Measurements from ENCODE around the gene C5orf63.

C5orf63 gene

GRCh38 chr5:127061537-127061936 lies 11.8 kb downstream of the C5orf63 start:
- Histone ChIP-seq H4K91ac (ENCODE audit: low read length) (no peak overlapping the region), H3K18ac (ENCODE audit: low read depth in 1 of 2, low read length in 2 of 2) (no peak overlapping the region), H4K8ac (ENCODE audit: low read length) (no peak overlapping the region), H3K14ac (ENCODE audit: low read length in 2 of 2) (no peak overlapping the region), H3K27me3 (ENCODE audit: control insufficient read depth in 1 of 2, insufficient read depth in 1 of 2, low read length in 2 of 2) (no peaks in the 10 kb centered on the region), H3K4ac (ENCODE audit: low read depth in 1 of 2, low read length in 2 of 2) (no peak overlapping the region), H2BK5ac (ENCODE audit: low read depth, low read length, poor library complexity, severe bottlenecking) (no peak overlapping the region), H2BK120ac (ENCODE audit: low read depth, low read length) (no peak overlapping the region), H3K4me3 (ENCODE audit: insufficient read depth in 1 of 2, low read depth in 1 of 2, low read length in 2 of 2) (no peak overlapping the region), H2BK15ac (ENCODE audit: low read depth, poor library complexity, severe bottlenecking) (no peak overlapping the region), H3K4me1 (ENCODE audit: control insufficient read depth, insufficient read depth, low read depth, low read length) (no peaks in the 10 kb centered on the region), H3K9me3 (ENCODE audit: control insufficient read depth, low read length) (no peaks in the 10 kb centered on the region), H3K79me1 (replicated peaks; ENCODE audit: low read length, poor library complexity, severe bottlenecking) (no peaks in the 10 kb centered on the region), H3K4me2 (ENCODE audit: low read length, poor library complexity, severe bottlenecking) (no peak overlapping the region), H2AK5ac (ENCODE audit: low read length, severe bottlenecking) (no peak overlapping the region), H3K9ac (ENCODE audit: low read length) (no peak overlapping the region), H2BK12ac (ENCODE audit: low read length in 2 of 2) (no peak overlapping the region), H2AFZ (ENCODE audit: low read depth, low read length) (no peak overlapping the region), H3K36me3 (ENCODE audit: control insufficient read depth in 1 of 2, insufficient read depth in 2 of 2, low read depth in 1 of 2, low read length in 2 of 2) (no peaks in the 10 kb centered on the region), H3K27ac (ENCODE audit: low read length, poor library complexity, severe bottlenecking) (no peak overlapping the region), H3K23ac (ENCODE audit: low read length in 2 of 2) (no peak overlapping the region)
- WGBS = no CpG with 5 or more reads among the region's 1 CpG
- DNase-seq = no peak

- 49% methylated on average over 1 of the region's 1 CpG for WGBS
- Histone ChIP-seq H3K27ac (ENCODE audit: low read length, poor library complexity, severe bottlenecking) (no peak overlapping the region), H4K8ac (ENCODE audit: low read length) (no peak overlapping the region), H3K4me2 (ENCODE audit: low read length, poor library complexity, severe bottlenecking) (no peak overlapping the region), H3K79me1 (replicated peaks; ENCODE audit: low read length, poor library complexity, severe bottlenecking) (no peaks in the 10 kb centered on the region), H3K4me1 (ENCODE audit: control insufficient read depth, insufficient read depth, low read depth, low read length) (no peaks in the 10 kb centered on the region), H3K4me3 (ENCODE audit: insufficient read depth in 1 of 2, low read depth in 1 of 2, low read length in 2 of 2) (peak overlapping the region in 1 of 2 experiments; percentile 51), H3K27me3 (ENCODE audit: control insufficient read depth in 1 of 2, insufficient read depth in 1 of 2, low read length in 2 of 2) (no peaks in the 10 kb centered on the region), H2BK5ac (ENCODE audit: low read depth, low read length, poor library complexity, severe bottlenecking) (no peak overlapping the region), H3K23ac (ENCODE audit: low read length in 2 of 2) (no peak overlapping the region), H2BK15ac (ENCODE audit: low read depth, poor library complexity, severe bottlenecking) (no peak overlapping the region), H2AK5ac (ENCODE audit: low read length, severe bottlenecking) (no peak overlapping the region), H2BK120ac (ENCODE audit: low read depth, low read length) (no peak overlapping the region), H3K14ac (ENCODE audit: low read length in 2 of 2) (no peak overlapping the region), H4K91ac (ENCODE audit: low read length) (no peak overlapping the region), H3K9ac (ENCODE audit: low read length) (peak overlapping the region; percentile 24), H3K36me3 (ENCODE audit: control insufficient read depth in 1 of 2, insufficient read depth in 2 of 2, low read depth in 1 of 2, low read length in 2 of 2) (no peaks in the 10 kb centered on the region), H3K18ac (ENCODE audit: low read depth in 1 of 2, low read length in 2 of 2) (no peak overlapping the region), H2AFZ (ENCODE audit: low read depth, low read length) (no peak overlapping the region), H3K9me3 (ENCODE audit: control insufficient read depth, low read length) (no peaks in the 10 kb centered on the region), H2BK12ac (ENCODE audit: low read length in 2 of 2) (no peak overlapping the region), H3K4ac (ENCODE audit: low read depth in 1 of 2, low read length in 2 of 2) (no peak overlapping the region)
- DNase-seq = no peak
Measured at GRCh38 chr5:127060470-127060985, 12.8 kb downstream of the C5orf63 start.

GRCh38 chr5:127056896-127057295 lies 16.4 kb downstream of the C5orf63 start:
- H3K14ac ChIP-seq (ENCODE audit: low read length in 2 of 2) = no peak overlapping the region
- H3K4ac ChIP-seq (ENCODE audit: low read depth in 1 of 2, low read length in 2 of 2) = no peak overlapping the region
- no peak overlapping the region for H2BK15ac ChIP-seq (ENCODE audit: low read depth, poor library complexity, severe bottlenecking)
- no peak overlapping the region for H2AFZ ChIP-seq (ENCODE audit: low read depth, low read length)
- no peak for DNase-seq
- H3K79me1 ChIP-seq (replicated peaks; ENCODE audit: low read length, poor library complexity, severe bottlenecking) = no peaks in the 10 kb centered on the region
- H3K4me2 ChIP-seq (ENCODE audit: low read length, poor library complexity, severe bottlenecking) = no peak overlapping the region
- H3K9me3 ChIP-seq (ENCODE audit: control insufficient read depth, low read length) = no peaks in the 10 kb centered on the region
- no peak overlapping the region for H2BK5ac ChIP-seq (ENCODE audit: low read depth, low read length, poor library complexity, severe bottlenecking)
- H2BK120ac ChIP-seq (ENCODE audit: low read depth, low read length) = no peak overlapping the region
- no peak overlapping the region for H3K23ac ChIP-seq (ENCODE audit: low read length in 2 of 2)
- no peak overlapping the region for H3K18ac ChIP-seq (ENCODE audit: low read depth in 1 of 2, low read length in 2 of 2)
- no peak overlapping the region for H4K8ac ChIP-seq (ENCODE audit: low read length)
- no peak overlapping the region for H3K27ac ChIP-seq (ENCODE audit: low read length, poor library complexity, severe bottlenecking)
- H3K4me3 ChIP-seq (ENCODE audit: insufficient read depth in 1 of 2, low read depth in 1 of 2, low read length in 2 of 2) = no peak overlapping the region
- H4K91ac ChIP-seq (ENCODE audit: low read length) = no peak overlapping the region
- H3K4me1 ChIP-seq (ENCODE audit: control insufficient read depth, insufficient read depth, low read depth, low read length) = no peaks in the 10 kb centered on the region
- no peak overlapping the region for H2BK12ac ChIP-seq (ENCODE audit: low read length in 2 of 2)
- H3K27me3 ChIP-seq (ENCODE audit: control insufficient read depth in 1 of 2, insufficient read depth in 1 of 2, low read length in 2 of 2) = no peaks in the 10 kb centered on the region
- no peak overlapping the region for H2AK5ac ChIP-seq (ENCODE audit: low read length, severe bottlenecking)
- no peak overlapping the region for H3K9ac ChIP-seq (ENCODE audit: low read length)
- H3K36me3 ChIP-seq (ENCODE audit: control insufficient read depth in 1 of 2, insufficient read depth in 2 of 2, low read depth in 1 of 2, low read length in 2 of 2) = no peaks in the 10 kb centered on the region
- WGBS = 56% methylated on average over 2 of the region's 2 CpGs

- no peak for DNase-seq
- H4K8ac ChIP-seq (ENCODE audit: low read length) = no peak overlapping the region
- no peak overlapping the region for H3K27ac ChIP-seq (ENCODE audit: low read length, poor library complexity, severe bottlenecking)
- H3K9me3 ChIP-seq (ENCODE audit: control insufficient read depth, low read length) = no peaks in the 10 kb centered on the region
- no peak overlapping the region for H2BK120ac ChIP-seq (ENCODE audit: low read depth, low read length)
- no peak overlapping the region for H3K9ac ChIP-seq (ENCODE audit: low read length)
- no peaks in the 10 kb centered on the region for H3K79me1 ChIP-seq (replicated peaks; ENCODE audit: low read length, poor library complexity, severe bottlenecking)
- H2BK15ac ChIP-seq (ENCODE audit: low read depth, poor library complexity, severe bottlenecking) = no peak overlapping the region
- no peak overlapping the region for H4K91ac ChIP-seq (ENCODE audit: low read length)
- no peaks in the 10 kb centered on the region for H3K27me3 ChIP-seq (ENCODE audit: control insufficient read depth in 1 of 2, insufficient read depth in 1 of 2, low read length in 2 of 2)
- no peak overlapping the region for H2BK5ac ChIP-seq (ENCODE audit: low read depth, low read length, poor library complexity, severe bottlenecking)
- H3K36me3 ChIP-seq (ENCODE audit: control insufficient read depth in 1 of 2, insufficient read depth in 2 of 2, low read depth in 1 of 2, low read length in 2 of 2) = no peaks in the 10 kb centered on the region
- no peak overlapping the region for H3K18ac ChIP-seq (ENCODE audit: low read depth in 1 of 2, low read length in 2 of 2)
- H3K14ac ChIP-seq (ENCODE audit: low read length in 2 of 2) = no peak overlapping the region
- H3K4me1 ChIP-seq (ENCODE audit: control insufficient read depth, insufficient read depth, low read depth, low read length) = no peaks in the 10 kb centered on the region
- no peak overlapping the region for H3K4me3 ChIP-seq (ENCODE audit: insufficient read depth in 1 of 2, low read depth in 1 of 2, low read length in 2 of 2)
- H3K4me2 ChIP-seq (ENCODE audit: low read length, poor library complexity, severe bottlenecking) = no peak overlapping the region
- no peak overlapping the region for H2AK5ac ChIP-seq (ENCODE audit: low read length, severe bottlenecking)
- H2AFZ ChIP-seq (ENCODE audit: low read depth, low read length) = no peak overlapping the region
- H2BK12ac ChIP-seq (ENCODE audit: low read length in 2 of 2) = no peak overlapping the region
- no peak overlapping the region for H3K23ac ChIP-seq (ENCODE audit: low read length in 2 of 2)
- H3K4ac ChIP-seq (ENCODE audit: low read depth in 1 of 2, low read length in 2 of 2) = no peak overlapping the region
- 94% methylated on average over 3 of the region's 3 CpGs for WGBS
Measured at GRCh38 chr5:127055880-127056653, 17.2 kb downstream of the C5orf63 start.
